Large intestine (tissue), 3 donors: ENCODE measurements around the gene TBX20. TPM values are rescaled to one million over a fixed set of nuclear protein-coding genes. Genes with fewer than 3 reads are reported as not detected.
"Not testable (repeated sequence)": the region's sequence is repeated elsewhere in the genome, so short reads cannot be mapped to it uniquely, and the experiment has no call there.

Experiments
- DNase-seq, 2 donors: peaks; one replicate each; pipeline versions ENCODE4 v3.0.0 to v3.0.0-alpha.2; 2013
- H3K27ac ChIP-seq: one replicate; pipeline ENCODE4 v1.5.1; 2013; ENCODE audit warnings: low read length
- H3K27me3 ChIP-seq: 2 replicates; pipeline ENCODE4 v1.6.1; 2013; ENCODE audit warnings: low read length; ENCODE audit not compliant: control insufficient read depth, insufficient read depth
- H3K36me3 ChIP-seq: 2 replicates; pipeline ENCODE4 v1.6.1; 2013; ENCODE audit warnings: low read length; ENCODE audit not compliant: control insufficient read depth, insufficient read depth
- H3K4me1 ChIP-seq: one replicate; pipeline ENCODE4 v1.6.1; 2013; ENCODE audit warnings: low read length; ENCODE audit not compliant: control insufficient read depth, insufficient read depth
- H3K4me3 ChIP-seq: one replicate; pipeline ENCODE4 v1.5.1; 2013; ENCODE audit warnings: low read length
- H3K9me3 ChIP-seq: one replicate; pipeline ENCODE4 v1.6.1; 2013; ENCODE audit warnings: mild to moderate bottlenecking, low read depth, low read length, moderate library complexity; ENCODE audit not compliant: control insufficient read depth
- WGBS: methylation state at CpG from one replicate; pipeline ENCODE4 v1.1.5; 2013; ENCODE audit warnings: low lambda C conversion rate; ENCODE audit not compliant: insufficient coverage; 5-methylcytosine and 5-hydroxymethylcytosine counted together
- polyA plus RNA-seq: library from polyadenylated mRNA; unstranded; fragments of 120-200 nt; gene quantifications from one replicate; pipeline ENCODE4 v1.2.1, GENCODE V29; 2013

TBX20 gene
- polyA plus RNA-seq, 1 donor = not detected

DNA sequence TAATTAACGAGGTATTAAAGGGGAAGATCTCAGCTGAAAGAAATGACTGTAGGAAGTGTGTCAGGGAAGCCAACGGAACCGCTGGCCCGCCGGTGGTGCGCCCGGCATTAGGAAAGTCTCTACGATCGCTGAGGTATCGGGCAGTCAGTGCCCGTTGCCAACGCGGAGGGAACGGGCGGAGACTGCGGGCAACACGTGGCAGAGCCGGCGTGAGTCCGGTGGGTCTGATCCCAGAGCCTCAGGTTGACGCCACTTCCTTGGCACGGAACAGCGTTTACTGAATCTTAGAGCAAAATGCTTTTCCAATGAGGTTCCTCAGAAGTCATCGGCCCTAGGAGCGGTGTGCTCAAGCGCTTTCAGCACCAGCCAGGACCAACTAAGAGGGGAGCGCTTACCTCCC is 67.1 kb downstream of the TBX20 start:
- no CpG with 5 or more reads among the region's 27 CpGs for WGBS
- H3K4me3 ChIP-seq = peak overlapping the region; percentile 16

DNA sequence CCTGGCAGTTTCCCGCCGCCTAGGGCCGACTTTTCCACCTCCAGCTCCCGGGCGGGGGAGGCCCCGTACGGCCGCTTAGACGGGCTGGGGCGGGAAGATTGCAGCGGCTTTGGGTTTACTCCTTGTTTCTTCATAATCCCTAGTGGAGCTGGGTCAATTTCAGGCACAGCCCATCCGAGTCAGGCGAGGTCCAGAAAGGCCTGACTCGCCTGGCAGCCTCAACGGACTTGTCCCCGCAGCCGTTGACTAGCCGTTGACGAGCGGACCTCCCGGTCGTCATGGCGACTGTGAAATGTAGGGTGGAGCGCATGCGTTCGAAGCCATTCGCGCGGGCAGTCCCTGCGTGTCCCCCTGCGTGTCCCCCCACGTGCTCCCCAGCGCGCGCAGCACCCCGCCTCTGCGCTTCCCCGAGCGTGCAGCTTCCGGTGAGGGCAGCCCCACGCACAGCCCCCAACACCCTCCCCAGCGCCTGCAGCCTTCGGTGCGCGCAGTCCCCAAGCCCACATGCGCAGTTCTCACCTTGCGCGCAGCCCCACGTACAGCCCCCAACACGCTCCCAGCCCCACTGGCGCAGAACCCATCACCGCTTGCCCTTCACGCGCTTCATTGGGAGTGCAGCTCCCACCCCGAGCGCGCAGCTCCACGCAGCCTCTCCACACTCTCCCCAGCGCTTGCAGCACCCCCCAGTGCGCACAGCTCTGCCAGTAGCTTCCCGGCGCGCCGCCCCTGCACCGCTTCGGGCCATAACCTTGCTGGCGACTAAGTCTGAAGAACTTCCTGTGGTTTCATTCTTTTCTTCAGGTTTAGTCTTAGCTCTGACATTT is 67.8 kb downstream of the TBX20 start:
- Histone ChIP-seq H3K4me1 (no peaks in the 10 kb centered on the region), H3K4me3 (peak overlapping the region; percentile 22), H3K27ac (no peak overlapping the region), H3K36me3 (no peaks in the 10 kb centered on the region), H3K9me3 (no peaks in the 10 kb centered on the region), H3K27me3 (peaks cover 26% of the 10 kb centered on the region)
- peak; percentile 13 to 29 for DNase-seq
- no CpG with 5 or more reads among the region's 67 CpGs for WGBS

More for the DNA sequence above, 67.1 kb downstream of the TBX20 start:
- H3K36me3 ChIP-seq, H3K27ac ChIP-seq, H3K4me1 ChIP-seq, H3K9me3 ChIP-seq: not testable (repeated sequence)
- DNase-seq = peak in 1 of 2 donors; percentile 6
- H3K27me3 ChIP-seq = peaks cover 26% of the 10 kb centered on the region

DNA sequence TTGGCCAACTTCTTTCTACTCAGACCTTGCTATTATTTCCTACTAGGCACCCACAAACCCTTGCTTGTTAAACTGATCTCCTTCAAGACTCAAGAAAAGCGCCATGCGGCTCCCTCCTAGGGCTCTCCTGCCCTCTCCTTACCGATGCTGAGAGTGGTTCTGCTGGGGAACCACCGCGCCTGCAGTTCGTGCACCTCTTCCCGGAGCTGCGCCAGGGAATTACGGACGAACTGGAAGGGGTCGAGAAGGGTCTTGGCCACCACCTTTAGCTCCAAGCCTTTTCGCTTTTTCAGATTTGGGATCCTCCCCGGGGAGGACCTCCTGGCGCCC is 68.4 kb downstream of the TBX20 start:
- peak overlapping the region; percentile 22 for H3K4me3 ChIP-seq
- no CpG with 5 or more reads among the region's 14 CpGs for WGBS
- H3K9me3 ChIP-seq, H3K36me3 ChIP-seq, H3K27ac ChIP-seq, DNase-seq, H3K4me1 ChIP-seq: not testable (repeated sequence)
- peaks cover 26% of the 10 kb centered on the region for H3K27me3 ChIP-seq

DNA sequence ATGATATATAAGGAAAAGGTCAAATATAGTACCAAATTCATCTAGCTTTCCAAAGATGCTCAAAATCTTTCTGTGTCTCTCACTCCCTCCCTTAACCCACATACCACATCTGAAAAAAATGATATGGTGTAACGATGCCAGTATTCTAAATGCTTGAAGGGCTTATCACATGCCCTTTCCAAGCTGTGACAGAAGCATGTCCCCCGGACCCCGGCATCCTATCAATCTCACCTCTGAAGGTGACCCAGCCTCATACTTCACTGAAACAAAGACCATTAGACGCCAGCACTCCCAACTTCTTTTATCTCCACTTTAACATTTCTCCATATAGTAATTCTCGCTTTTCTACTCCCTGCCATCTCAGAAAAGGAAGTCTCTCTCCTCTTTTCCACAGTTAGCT is 68.9 kb downstream of the TBX20 start:
- not testable (repeated sequence) for H3K9me3 ChIP-seq, H3K27ac ChIP-seq, H3K4me1 ChIP-seq, DNase-seq, H3K36me3 ChIP-seq, H3K4me3 ChIP-seq
- 65% methylated on average over 3 of the region's 5 CpGs for WGBS
- peaks cover 26% of the 10 kb centered on the region for H3K27me3 ChIP-seq

DNA sequence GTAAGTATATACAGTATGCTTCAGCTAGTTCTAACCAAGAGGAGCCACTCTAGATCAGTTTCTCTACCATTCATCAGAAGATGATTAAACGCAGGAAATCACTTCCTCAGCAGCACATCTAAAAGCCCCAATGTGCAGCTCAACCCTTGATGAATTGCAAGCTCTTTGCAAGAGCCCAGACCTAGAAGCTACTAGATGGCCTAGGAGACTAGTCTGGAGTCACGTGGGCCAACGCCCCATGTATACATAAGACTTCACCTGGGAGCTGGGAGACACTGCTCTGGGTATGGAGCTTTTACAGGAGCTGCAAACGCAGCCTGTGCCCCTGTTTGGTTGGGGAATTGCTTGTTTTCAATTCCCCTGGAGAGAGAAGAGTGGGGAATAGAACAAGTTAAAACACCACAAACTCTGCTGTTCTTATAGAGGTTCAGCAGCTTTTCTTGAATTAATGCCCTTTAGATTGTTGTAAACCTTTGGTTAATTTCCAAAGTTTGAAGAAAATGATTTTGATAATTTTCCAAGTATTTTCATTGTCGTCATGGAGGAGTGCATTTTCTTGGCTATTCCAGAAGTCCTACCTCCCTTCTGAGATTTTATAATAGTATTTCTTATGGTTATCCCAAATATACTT is 69.9 kb downstream of the TBX20 start:
- DNase-seq, H3K9me3 ChIP-seq, H3K4me1 ChIP-seq, H3K36me3 ChIP-seq, H3K4me3 ChIP-seq, H3K27ac ChIP-seq: not testable (repeated sequence)
- peaks cover 26% of the 10 kb centered on the region for H3K27me3 ChIP-seq
- WGBS = no CpG with 5 or more reads among the region's 5 CpGs

DNA sequence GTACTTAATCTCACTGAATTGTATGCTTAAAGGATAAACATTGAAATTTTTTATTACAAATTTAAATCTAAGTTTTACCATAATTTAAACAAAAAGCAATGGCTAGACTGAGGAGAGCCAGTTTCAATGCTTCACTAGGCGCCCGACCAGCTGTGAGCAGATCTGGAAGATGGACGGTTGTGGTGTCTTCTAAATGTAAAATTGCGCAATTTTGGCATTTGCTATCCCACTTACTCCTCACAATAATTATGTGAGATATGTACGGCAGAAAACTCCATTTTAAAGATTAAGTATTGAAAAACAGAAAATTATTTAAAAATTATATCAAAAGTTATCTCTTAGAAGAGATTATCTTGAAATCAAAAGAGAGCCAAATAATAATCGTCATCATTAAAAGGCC is 73.2 kb downstream of the TBX20 start:
- H3K36me3 ChIP-seq, H3K9me3 ChIP-seq, H3K4me1 ChIP-seq, H3K27ac ChIP-seq, DNase-seq, H3K4me3 ChIP-seq: not testable (repeated sequence)
- H3K27me3 ChIP-seq = peaks cover 11% of the 10 kb centered on the region
- WGBS = 94% methylated on average over 2 of the region's 6 CpGs

DNA sequence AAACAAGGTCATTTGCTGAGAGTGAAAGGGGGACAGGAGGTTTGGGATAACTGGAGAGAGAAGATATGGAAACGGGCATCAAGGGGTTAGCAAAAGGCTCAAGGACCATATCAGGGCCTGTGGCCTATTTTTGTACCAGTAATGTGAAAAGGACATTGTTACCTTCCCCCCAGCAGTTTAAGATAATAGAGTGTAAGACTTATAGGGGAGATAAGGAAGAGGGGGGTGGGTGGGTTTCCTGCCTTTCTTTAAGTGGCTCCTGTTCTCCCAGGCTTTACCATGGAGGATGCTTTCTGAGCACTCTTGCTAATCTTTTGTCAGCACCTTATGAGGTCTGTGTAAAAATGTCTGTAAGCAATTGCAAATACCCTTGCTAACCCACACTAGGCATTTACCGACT is 80.7 kb downstream of the TBX20 start:
- no CpG with 5 or more reads among the region's 2 CpGs for WGBS
- not testable (repeated sequence) for H3K4me1 ChIP-seq, H3K9me3 ChIP-seq, H3K4me3 ChIP-seq, DNase-seq, H3K27ac ChIP-seq, H3K27me3 ChIP-seq, H3K36me3 ChIP-seq

DNA sequence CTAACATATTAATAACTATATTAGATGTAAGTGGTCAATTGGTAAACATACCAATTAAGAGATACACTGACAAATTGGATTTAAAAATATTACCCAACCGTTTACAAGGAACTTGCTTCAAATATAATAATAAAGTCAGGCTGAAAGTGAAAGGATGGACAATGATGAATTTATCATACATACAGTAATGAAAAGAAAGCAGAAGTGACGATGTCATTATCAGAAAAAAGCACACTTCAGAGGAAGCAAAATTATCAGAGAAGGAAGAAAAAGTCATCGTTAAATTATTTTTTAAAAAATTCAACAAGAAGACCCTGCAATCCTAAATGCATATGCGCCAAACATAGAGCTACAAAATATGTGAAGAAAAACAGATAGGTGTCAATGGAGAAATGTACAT is 81.8 kb downstream of the TBX20 start:
- H3K4me1 ChIP-seq, H3K27ac ChIP-seq, H3K36me3 ChIP-seq, DNase-seq, H3K27me3 ChIP-seq, H3K4me3 ChIP-seq, H3K9me3 ChIP-seq: not testable (repeated sequence)
- WGBS = 75% methylated on average over 2 of the region's 4 CpGs

DNA sequence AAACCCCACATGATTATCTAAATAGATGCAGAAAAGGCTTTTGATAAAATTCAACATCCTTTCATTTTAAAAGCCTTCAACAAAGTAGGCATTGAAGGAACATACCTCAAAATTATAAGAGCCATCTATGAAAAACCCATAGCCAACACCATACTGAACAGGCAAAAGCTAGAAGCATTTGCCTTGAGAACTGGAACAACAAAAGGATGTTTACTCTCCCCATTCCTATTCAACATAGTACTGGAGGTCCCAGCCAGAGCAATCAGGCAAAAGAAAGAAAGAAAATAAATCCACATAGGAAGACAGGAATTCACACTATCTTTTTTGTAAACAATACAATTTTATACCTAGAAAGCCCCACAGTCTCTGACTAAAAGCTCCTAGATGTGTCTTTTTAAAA is 86.2 kb downstream of the TBX20 start:
- H3K4me1 ChIP-seq, H3K36me3 ChIP-seq, H3K27ac ChIP-seq, DNase-seq, H3K4me3 ChIP-seq, H3K27me3 ChIP-seq, H3K9me3 ChIP-seq: not testable (repeated sequence)

DNA sequence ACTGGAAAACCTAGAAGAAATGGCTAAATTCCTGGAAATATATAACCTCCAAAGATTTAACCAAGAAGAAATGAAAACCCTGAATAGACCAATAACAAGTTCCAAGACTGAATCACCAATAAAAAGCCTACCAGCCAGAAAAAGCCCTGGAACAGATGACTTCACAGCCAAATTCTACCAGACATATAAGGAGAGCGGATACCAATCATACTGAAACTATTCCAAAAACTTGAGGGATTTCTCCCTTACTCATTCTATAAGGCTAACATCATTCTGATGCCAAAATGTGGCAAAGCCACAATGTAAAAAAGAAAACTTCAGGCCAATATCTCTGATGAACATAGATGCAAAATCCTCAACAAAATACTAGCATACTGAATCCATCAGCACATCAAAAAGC is 86.7 kb downstream of the TBX20 start:
- not testable (repeated sequence) for H3K9me3 ChIP-seq, DNase-seq, H3K27me3 ChIP-seq, H3K4me3 ChIP-seq, H3K27ac ChIP-seq, H3K36me3 ChIP-seq, H3K4me1 ChIP-seq
- WGBS = no CpG with 5 or more reads among the region's 1 CpG
